SU-DHL-6 (cell line): ENCODE results near the gene SLC16A10.
"Not testable (repeated sequence)": the region's sequence is repeated elsewhere in the genome, so short reads cannot be mapped to it uniquely, and the experiment has no call there.

Source experiments
- H2AFZ ChIP-seq: fragments of 200-600 bp; sonication (generic); 2 replicates; pipeline ENCODE4 v1.6.1; 2014; ENCODE audit warnings: low read depth, mild to moderate bottlenecking, moderate library complexity, mixed read lengths, antibody characterized with exemption, low read length; ENCODE audit not compliant: severe bottlenecking
- H3F3A ChIP-seq: fragments of 200-600 bp; shearing (Covaris generic); 2 replicates; pipeline ENCODE4 v1.6.0; 2016; ENCODE audit warnings: antibody characterized with exemption, mild to moderate bottlenecking; ENCODE audit not compliant: insufficient read depth
- H3K27ac ChIP-seq: fragments of 200-600 bp; sonication (generic); 2 replicates; pipeline ENCODE4 v1.5.1; 2016; ENCODE audit warnings: low read depth, mild to moderate bottlenecking, low read length, moderate library complexity, mixed read lengths
- H3K27me3 ChIP-seq: fragments of 200-600 bp; sonication (generic), shearing (Covaris generic); 2 replicates; pipeline ENCODE4 v1.6.0; 2014; ENCODE audit warnings: mild to moderate bottlenecking, low read length
- H3K36me3 ChIP-seq: fragments of 200-600 bp; sonication (generic); 2 replicates; pipeline ENCODE4 v1.6.1; 2014; ENCODE audit warnings: mild to moderate bottlenecking, low read length, mixed read lengths
- H3K4me2 ChIP-seq: fragments of 300-600, 200-600 bp; shearing (Covaris generic), sonication (generic); 2 replicates; pipeline ENCODE4 v1.6.0; 2014; ENCODE audit warnings: low read length, low read depth, mild to moderate bottlenecking; ENCODE audit not compliant: poor library complexity, severe bottlenecking
- H3K4me3 ChIP-seq: fragments of 200-600 bp; sonication (generic); 2 replicates; pipeline ENCODE4 v1.5.1; 2014; ENCODE audit warnings: antibody characterized with exemption, low read length, mild to moderate bottlenecking, mixed read lengths; ENCODE audit not compliant: insufficient read depth, poor library complexity, severe bottlenecking
- H3K79me2 ChIP-seq: fragments of 200-600 bp; sonication (generic); 2 replicates; pipeline ENCODE4 v1.6.1; 2014; ENCODE audit warnings: mild to moderate bottlenecking, low read length, moderate library complexity; ENCODE audit not compliant: insufficient read depth
- H3K9ac ChIP-seq: fragments of 200-600 bp; sonication (generic); 2 replicates; pipeline ENCODE4 v1.7.0; 2014; ENCODE audit warnings: mild to moderate bottlenecking, low read length
- H3K9me2 ChIP-seq: fragments of 200-600 bp; sonication (generic); replicated peaks from 2 replicates; pipeline ENCODE4 v1.6.1; 2014; ENCODE audit warnings: low read length; ENCODE audit not compliant: insufficient read depth
- H3K9me3 ChIP-seq: fragments of 200-600 bp; sonication (generic); 2 replicates; pipeline ENCODE4 v1.6.1; 2014; ENCODE audit warnings: low read length, mixed read lengths; ENCODE audit not compliant: insufficient read depth
- H4K20me1 ChIP-seq: fragments of 200-600 bp; sonication (generic); 2 replicates; pipeline ENCODE4 v1.6.1; 2014; ENCODE audit warnings: low read depth, mild to moderate bottlenecking, antibody characterized with exemption, low read length, moderate library complexity, mixed read lengths
- EZH2phosphoT487 ChIP-seq: fragments of 200-600 bp; sonication (generic), shearing (Covaris generic); conservative IDR thresholded peaks from 2 replicates; pipeline ENCODE4 v1.6.1; 2018; ENCODE audit warnings: mild to moderate bottlenecking, antibody characterized with exemption, low read length, moderate library complexity, mixed read lengths
- TF ChIP-seq, protein P1 (sequence below): fragments of 200-600 bp; sonication (generic); IDR thresholded peaks from one replicate; pipeline ENCODE4 v1.5.1; 2017; ENCODE audit warnings: antibody characterized with exemption, mild to moderate bottlenecking, low read length, moderate library complexity; ENCODE audit not compliant: insufficient read depth, poor library complexity, severe bottlenecking

Gene SLC16A10

DNA sequence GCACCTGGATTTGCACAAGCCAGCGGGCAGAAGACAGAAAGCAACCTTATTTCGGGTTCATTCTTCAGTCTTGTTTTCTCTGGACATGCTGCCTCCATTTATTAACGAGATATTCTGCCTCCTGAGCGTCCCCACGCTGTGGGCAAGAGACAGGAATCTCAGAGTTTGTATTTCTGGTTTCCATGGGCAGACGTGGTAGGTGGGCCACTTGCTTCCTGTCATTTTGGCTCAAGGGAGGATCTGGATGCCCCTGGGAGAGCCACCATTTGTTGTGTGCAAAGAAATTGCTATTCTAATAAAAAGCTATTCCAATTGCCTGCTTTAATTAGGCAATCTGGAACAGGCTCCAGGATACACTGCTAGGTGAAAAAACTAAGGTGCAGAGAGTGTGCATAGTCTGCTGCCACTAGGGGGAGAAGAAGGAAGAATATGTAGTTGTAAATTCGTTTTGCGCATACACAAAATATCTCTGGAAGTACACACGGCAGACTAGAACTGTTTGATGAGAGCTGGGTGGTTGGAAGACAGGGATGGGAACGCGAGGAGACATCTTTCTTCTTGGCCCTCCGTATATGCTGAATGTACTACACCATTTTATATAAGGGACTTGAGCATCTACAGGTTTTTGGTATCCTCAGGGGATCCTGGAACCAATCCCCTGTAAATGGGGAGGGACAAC is 30.1 kb upstream of the SLC16A10 start:
- H3K36me3 ChIP-seq = no peaks in the 10 kb centered on the region
- H3K4me2 ChIP-seq = no peak overlapping the region
- no peak overlapping the region for H3K9ac ChIP-seq
- TF ChIP-seq, protein P1, sequence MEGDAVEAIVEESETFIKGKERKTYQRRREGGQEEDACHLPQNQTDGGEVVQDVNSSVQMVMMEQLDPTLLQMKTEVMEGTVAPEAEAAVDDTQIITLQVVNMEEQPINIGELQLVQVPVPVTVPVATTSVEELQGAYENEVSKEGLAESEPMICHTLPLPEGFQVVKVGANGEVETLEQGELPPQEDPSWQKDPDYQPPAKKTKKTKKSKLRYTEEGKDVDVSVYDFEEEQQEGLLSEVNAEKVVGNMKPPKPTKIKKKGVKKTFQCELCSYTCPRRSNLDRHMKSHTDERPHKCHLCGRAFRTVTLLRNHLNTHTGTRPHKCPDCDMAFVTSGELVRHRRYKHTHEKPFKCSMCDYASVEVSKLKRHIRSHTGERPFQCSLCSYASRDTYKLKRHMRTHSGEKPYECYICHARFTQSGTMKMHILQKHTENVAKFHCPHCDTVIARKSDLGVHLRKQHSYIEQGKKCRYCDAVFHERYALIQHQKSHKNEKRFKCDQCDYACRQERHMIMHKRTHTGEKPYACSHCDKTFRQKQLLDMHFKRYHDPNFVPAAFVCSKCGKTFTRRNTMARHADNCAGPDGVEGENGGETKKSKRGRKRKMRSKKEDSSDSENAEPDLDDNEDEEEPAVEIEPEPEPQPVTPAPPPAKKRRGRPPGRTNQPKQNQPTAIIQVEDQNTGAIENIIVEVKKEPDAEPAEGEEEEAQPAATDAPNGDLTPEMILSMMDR = peak; percentile 68
- no peak for TF ChIP-seq EZH2phosphoT487
- H3K9me3 ChIP-seq = no peaks in the 10 kb centered on the region
- no peaks in the 10 kb centered on the region for H3K27me3 ChIP-seq
- no peaks in the 10 kb centered on the region for H3K9me2 ChIP-seq
- no peaks in the 10 kb centered on the region for H3F3A ChIP-seq
- H2AFZ ChIP-seq = no peak overlapping the region
- no peak overlapping the region for H3K4me3 ChIP-seq
- no peaks in the 10 kb centered on the region for H4K20me1 ChIP-seq
- H3K27ac ChIP-seq = no peak overlapping the region
- no peaks in the 10 kb centered on the region for H3K79me2 ChIP-seq

DNA sequence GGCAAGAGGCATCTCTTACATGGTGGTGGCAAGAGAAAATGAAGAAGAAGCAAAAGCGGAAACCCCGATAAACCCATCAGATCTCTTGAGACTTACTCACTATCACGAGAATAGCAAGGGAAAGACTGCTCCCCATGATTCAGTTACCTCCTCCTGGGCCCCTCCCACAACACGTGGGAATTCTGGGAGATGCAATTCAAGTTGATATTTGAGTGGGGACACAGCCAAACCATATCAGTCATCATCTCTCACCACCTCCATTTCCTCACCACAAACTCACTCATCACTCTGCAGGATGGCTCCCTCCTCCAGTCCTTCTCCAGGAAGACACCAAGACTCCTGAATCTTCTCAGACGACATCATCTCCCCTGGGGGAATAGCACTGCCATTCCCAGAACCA is 25.8 kb upstream of the SLC16A10 start:
- H2AFZ ChIP-seq = no peak overlapping the region
- H3K27ac ChIP-seq = no peak overlapping the region
- H3K4me3 ChIP-seq = no peak overlapping the region
- H3K9me3 ChIP-seq = no peaks in the 10 kb centered on the region
- H3F3A ChIP-seq = no peaks in the 10 kb centered on the region
- H3K36me3 ChIP-seq = no peaks in the 10 kb centered on the region
- H3K27me3 ChIP-seq = no peaks in the 10 kb centered on the region
- no peak for TF ChIP-seq EZH2phosphoT487
- TF ChIP-seq, protein P1 = no peak
- no peaks in the 10 kb centered on the region for H3K79me2 ChIP-seq
- no peaks in the 10 kb centered on the region for H4K20me1 ChIP-seq
- no peaks in the 10 kb centered on the region for H3K9me2 ChIP-seq
- no peak overlapping the region for H3K9ac ChIP-seq
- no peak overlapping the region for H3K4me2 ChIP-seq

DNA sequence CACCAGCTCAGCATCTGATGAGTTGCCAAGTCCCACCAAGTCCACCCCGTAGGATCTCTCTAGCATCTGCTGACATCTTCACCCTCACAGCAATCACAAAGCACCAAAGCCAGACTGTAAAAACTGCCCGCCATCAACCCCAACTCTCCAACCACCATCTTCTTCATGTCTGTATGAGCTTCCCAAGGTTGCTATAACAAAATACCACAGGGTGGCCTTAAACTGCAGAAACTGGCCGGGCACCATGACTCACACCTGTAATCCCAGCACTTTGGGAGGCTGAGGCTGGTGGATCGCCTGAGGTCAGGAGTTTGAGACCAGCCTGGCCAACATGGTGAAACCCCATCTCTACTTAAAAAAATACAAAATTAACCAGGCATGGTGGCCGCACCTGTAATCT is 25.3 kb upstream of the SLC16A10 start:
- not testable (repeated sequence) for H4K20me1 ChIP-seq, H3K4me2 ChIP-seq, H3K9me2 ChIP-seq, H3K4me3 ChIP-seq, H3K27me3 ChIP-seq, H3F3A ChIP-seq, H3K9ac ChIP-seq, H3K79me2 ChIP-seq, H3K9me3 ChIP-seq, H2AFZ ChIP-seq, H3K36me3 ChIP-seq, H3K27ac ChIP-seq

DNA sequence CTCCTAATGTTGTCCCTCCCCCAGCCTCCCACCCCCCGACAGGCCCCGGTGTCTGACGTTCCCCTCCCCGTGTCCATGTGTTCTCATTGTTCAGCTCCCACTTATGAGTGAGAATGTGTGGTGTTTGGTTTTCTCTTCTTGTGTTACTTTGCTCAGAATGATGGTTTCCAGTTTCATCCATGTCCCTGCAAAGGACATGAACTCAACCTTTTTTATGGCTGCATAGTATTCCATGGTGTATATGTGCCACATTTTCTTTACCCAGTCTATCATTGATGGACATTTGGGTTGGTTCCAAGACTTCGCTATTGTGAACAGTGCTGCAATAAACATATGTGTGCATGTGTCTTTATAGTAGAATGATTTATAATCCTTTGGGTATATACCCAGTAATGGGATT is 24.4 kb upstream of the SLC16A10 start:
- H4K20me1 ChIP-seq, H3K4me3 ChIP-seq, H3K79me2 ChIP-seq, H3K4me2 ChIP-seq, H2AFZ ChIP-seq, H3K27ac ChIP-seq, H3K36me3 ChIP-seq, H3F3A ChIP-seq, H3K9ac ChIP-seq, H3K9me3 ChIP-seq, H3K9me2 ChIP-seq, H3K27me3 ChIP-seq: not testable (repeated sequence)
